Measurements from ENCODE around the gene GPR161. TPM values are rescaled to one million over a fixed set of nuclear protein-coding genes. Genes with fewer than 3 reads are reported as not detected.

Gene GPR161
- total RNA-seq, 1 experiment from 2014 or later = 5.4 TPM

- no peak for DNase-seq (ENCODE audit: low read depth)
Measured at GRCh38 chr1:168146626-168147025, 9.9 kb upstream of the GPR161 start.

DNA sequence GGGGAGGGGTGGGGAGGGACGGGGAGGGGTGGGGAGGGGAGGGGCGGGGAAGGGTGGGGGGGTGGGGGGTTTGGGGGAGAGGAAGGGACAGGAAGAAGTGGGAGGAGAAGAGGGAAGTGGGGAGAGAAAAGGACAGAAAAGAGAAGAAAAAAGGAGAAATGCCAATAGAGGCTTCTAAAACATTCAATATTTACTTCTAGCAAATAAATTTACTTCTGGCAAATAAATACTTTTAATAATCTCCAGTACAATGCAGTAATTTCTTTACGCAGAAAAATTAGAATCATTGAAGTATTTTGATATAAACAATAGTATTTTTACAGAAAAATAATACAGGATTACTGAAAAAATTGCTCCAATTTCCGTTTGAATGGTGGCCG is 9.4 kb upstream of the GPR161 start:
- DNase-seq (ENCODE audit: low read depth) = no peak

DNA sequence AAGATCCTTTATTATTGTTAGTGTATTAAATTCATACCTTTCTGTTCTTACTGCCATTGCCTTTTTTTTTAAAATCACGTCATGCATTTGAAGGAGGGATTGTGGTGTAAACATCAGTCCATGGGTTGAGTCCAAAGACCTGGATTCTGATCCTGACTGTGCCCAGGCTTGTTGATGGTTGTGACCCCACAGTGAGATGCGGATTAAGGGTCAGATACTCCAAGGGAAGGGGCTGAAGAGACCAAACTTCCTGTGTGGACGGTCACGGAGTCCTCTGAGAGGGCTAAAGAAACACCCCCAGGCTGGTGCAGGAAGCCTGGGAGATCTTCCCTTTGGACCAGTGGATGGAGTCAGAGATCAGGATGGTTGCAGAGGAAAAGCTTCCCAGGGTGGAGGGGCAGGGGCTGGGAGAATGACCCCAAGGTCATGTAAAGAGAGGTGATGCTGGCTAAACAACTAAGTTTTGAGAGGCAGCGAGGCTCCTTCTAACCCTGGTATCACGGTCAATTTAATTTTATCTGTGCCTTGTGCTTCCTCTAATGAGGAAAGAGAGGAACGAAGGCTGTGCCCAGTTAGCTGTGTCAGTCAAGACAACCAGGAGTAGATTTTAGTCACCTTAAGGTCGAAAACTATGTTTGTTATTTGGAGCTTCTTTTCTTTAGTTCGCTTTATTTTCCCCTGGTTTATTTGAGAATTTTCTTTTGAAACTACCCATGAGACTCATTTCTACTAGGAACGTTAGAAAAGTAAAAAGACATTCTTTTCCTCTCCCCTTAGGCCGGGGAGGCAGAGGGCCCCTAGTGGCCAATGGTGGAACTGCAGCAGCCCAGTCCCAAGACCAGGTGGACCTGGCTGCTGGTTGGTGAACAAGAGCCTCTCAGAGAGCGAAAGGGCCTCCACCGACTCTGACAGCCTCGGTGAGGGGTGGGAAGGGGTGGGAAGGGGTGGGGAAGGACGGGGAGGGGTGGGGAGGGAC is 8.7 kb upstream of the GPR161 start:
- peak; percentile 73 for DNase-seq (ENCODE audit: low read depth)

- no peak for DNase-seq (ENCODE audit: low read depth)
Measured at GRCh38 chr1:168141871-168142385, 5.2 kb upstream of the GPR161 start.

GRCh38 chr1:168139070-168139469 is 2.3 kb upstream of the GPR161 start:
- no peak for DNase-seq (ENCODE audit: low read depth)

DNA sequence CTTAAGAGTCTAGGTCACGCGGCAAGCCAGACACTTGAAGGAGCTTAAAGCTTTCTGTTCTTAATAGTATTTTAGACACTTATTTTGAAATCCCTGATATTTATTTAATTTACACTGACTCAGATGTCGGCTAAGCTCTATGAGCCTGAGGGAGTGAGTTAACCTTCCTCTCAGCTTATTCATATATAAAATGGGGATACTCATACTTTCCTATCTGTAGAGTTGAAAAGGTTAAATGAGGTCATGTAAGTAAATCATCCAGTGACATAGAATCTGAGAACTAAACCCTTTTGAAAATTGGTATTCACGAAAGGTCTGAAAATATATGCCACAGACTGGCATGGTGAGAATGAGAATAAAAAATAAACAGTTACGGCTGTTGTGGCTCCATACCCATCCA is 1.4 kb upstream of the GPR161 start:
- DNase-seq (ENCODE audit: low read depth) = no peak

DNA sequence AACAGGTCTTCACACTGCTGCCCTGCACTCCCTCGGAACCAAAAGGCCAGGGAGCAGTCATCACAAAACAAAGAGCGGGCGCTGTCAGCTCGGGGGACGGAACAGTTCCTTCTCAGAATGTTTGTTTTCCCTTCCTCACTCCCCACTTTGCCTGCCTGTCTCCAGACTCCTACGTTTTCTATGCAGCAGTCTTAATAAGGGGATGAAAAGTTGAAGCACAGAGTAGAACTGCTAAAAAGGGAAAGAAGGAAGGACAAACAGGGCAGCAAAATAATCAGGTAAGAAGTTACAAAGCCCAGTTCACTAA is 738 bp upstream of the GPR161 start:
- no peak for DNase-seq (ENCODE audit: low read depth)

DNA sequence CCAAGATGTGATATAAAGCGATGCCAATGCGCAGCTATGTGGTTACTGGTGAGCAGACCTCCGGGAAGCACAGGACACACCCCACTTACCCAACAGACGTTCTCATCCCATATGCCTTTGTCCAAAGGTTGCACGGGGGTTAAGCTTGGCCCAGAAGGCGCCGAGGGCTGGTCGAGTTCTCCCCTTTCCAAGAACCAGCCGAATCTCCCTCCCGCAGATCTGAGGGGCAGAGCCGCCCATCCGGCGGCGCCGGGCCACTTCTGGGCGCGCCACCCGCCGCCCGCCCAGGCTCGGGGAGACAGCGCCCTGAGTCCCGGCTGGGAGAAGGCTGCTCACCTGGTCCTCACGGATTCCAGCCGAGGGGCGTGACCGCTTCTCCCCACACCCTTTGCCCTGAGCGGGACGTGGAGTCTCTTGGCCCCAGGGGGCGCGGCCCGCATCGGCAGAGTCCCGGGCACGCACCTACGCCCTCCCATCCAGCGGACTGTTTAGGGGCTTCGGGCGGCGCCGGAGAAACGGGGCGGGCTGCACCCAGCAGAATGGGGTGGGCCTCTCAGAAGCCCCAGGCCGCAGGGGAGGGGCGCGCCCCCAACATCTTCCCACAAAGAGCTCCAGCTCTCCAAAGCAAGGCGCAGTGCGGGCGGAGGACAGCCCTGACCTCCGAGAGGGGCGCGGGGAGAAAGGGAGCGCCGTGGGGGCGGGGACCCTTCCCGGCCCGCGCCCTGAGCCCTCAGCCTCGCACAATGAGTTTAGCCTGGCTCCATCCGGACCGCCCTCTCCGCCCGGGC is 615 bp downstream of the GPR161 start:
- no peak for DNase-seq (ENCODE audit: low read depth)

- no peak for DNase-seq (ENCODE audit: low read depth)
Measured at GRCh38 chr1:168135116-168135920, 1.4 kb downstream of the GPR161 start.

DNA sequence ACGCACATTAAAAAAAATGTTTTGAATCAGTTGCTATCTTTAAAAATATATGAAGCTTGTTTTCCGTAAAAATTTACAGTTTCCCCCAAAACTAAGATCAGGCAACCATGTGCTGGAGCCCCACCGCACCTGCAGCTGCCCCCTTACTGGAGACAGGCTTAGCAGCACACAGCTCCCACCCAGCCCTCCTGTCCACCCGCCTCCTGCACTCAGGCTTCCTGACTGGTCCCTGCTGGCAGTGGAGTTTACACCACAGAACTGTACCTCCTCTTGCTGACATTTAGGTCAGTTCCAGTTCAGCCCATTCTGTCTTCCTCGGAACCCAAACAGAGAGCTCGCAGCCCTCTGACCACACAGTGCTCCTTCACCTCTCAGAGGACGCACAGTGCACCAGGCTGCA is 2.1 kb downstream of the GPR161 start:
- no peak for DNase-seq (ENCODE audit: low read depth)

- no peak for DNase-seq (ENCODE audit: low read depth)
Measured at GRCh38 chr1:168134132-168134531, 2.6 kb downstream of the GPR161 start.

DNA sequence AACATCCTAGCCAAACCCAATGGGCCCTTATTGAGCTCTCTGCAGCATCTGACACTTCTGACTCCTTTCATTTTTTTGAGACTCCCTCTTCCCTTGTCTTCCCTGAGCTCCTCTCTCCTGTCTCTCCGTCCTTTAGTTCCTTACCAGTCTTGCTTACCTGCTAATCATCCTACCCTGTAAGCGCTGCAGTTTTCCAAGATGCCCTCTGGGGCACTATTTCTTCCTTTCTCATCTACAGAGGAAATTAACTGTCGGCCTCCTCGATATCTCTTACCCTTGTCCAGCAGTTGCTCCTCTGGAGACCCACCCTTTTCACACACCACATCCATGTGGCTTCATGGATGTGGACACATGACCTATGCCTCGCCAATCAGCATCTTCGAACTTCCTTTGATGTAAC is 6.8 kb downstream of the GPR161 start:
- DNase-seq (ENCODE audit: low read depth) = no peak

- DNase-seq (ENCODE audit: low read depth) = no peak
Measured at GRCh38 chr1:168127503-168127902, 9.2 kb downstream of the GPR161 start.

GRCh38 chr1:168125051-168125450 is 11.7 kb downstream of the GPR161 start:
- DNase-seq (ENCODE audit: low read depth) = no peak

GRCh38 chr1:168121401-168122011 is 15.2 kb downstream of the GPR161 start:
- no peak for DNase-seq (ENCODE audit: low read depth)

GRCh38 chr1:168119750-168120149 is 17.0 kb downstream of the GPR161 start:
- DNase-seq (ENCODE audit: low read depth) = no peak

DNA sequence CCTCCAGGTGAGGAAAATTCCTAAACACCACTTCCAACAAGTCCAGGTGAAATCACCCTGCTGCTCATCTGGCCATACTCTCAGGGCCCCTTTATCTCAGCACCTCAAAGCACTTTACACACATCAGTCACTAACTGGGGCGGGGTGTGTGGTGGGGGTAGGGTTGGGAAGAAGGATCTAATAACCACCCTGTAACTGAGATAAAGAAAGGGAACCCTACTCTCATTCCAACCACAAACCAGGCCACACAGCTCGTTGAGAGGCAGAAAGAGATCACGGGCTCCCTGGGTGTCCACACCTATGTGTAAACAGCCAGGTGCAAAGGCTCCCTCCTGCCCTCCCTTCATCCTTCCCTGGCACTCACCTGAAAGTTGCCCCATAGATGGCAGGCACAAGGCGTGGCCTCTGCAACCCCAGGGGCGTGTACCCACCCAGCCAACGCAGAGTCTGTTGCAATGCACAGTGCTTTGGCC is 20.4 kb downstream of the GPR161 start:
- DNase-seq (ENCODE audit: low read depth) = no peak

DNA sequence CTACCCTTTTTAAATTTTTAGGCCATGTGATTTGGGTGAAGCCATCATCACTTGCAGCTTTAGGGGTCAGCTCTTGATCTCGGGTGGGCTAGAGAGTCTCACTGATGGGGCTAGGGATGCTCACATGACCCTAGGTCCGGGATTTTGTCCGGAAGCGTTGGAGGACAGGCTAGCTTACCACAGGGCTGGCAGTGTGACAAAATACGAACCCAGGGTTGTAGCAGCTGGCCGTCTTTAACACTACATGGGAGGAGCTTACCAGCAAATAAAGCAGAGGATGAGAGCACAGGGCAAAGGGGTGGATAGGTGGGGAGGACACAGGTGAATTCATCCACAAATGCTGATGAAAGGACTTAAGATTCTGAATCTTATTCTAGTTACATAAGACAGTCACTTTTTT is 21.9 kb downstream of the GPR161 start:
- peak; percentile 45 for DNase-seq (ENCODE audit: low read depth)

DNA sequence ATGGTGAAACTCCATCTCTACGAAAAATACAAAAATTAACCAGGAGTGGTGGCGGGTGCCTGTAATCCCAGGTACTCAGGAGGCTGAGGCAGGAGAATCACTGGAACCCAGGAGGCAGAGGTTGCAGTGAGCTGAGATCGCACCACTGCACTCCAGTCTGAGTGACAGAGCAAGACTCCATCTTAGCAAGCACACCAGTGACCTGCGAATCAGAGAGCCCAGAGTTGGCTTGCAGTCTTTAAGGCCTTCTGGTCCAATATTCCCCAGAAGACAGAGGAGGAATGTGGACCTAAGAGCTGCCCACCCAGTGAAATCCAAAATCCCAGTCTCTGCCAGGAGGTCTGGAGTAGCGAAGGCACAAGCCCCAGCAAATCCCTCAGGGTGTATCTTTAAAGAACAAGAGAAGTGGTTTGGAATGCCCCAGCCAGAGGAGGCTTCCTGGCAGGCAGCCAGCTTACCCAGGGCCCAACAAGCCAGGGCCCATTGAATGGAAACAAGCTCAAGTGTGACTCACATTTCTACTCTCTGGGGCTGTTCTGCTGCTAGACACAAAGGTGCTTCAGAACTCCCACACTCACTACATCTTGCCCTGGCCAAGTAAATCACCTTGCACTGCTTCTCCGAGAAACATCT is 23.9 kb downstream of the GPR161 start:
- DNase-seq (ENCODE audit: low read depth) = peak; percentile 91

DNA sequence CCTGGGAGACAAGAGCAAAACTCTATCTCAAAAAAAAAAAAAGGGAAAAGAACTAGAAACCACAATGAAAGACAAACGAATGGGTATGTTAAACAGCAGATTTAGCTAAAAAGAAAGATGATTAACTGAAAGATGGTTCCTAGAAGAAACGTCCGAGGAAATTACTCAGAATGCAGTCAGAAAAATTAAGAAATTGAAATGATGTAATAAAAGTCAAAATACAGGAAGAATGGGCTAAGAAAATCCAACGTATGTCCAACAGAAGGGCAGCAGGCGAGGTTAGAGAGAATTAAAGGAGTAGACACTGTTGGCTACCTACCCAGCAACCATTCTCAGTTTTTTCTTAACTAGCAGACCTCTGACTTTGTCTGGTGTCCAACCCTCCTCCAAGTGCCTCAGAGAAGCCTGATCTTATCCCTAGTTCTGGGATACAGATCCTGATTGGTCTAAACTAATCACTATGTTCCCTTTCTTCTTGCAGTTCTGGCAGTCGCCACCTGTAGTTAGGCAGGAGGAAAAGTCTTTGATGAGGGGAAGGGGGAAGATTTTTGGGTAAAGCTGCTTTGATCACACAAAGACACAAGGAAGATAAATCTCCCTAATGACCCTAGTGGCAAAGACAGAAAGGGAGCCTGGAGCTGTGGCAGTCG is 25.7 kb downstream of the GPR161 start:
- DNase-seq (ENCODE audit: low read depth) = no peak
